B cell (primary cell): ENCODE results near the gene STX2.

Experiments used
- CTCF ChIP-seq: fragments of 200-600 bp; IDR thresholded peaks from one replicate; pipeline ENCODE4 v1.8.0; 2022; ENCODE audit warnings: antibody characterized with exemption, mild to moderate bottlenecking
- EZH2 ChIP-seq: IDR thresholded peaks from 2 replicates; pipeline ENCODE4 v1.6.1; 2012; ENCODE audit warnings: borderline replicate concordance, low read depth, mild to moderate bottlenecking, moderate library complexity, low read length; ENCODE audit not compliant: insufficient read depth, poor library complexity, severe bottlenecking

GRCh38 chr12:130839770-130840404, 837 bp upstream of the STX2 start:
- TF ChIP-seq EZH2 (no peak), CTCF (no peak)
